GM12891 (cell line): ENCODE results near the gene SMARCAL1.

Source experiments
- DNase-seq: peaks from one replicate; pipeline ENCODE4 v3.0.0; 2011; ENCODE audit warnings: low spot score; ENCODE audit not compliant: insufficient read length
- FAIRE-seq: peaks from 2 replicates; lab custom pipeline; 2011; peaks lifted over from hg19 to GRCh38; lab: Jason Lieb, UNC
- PAX5 ChIP-seq: IDR thresholded peaks from 2 replicates; pipeline ENCODE4 v1.6.1; 2011; ENCODE audit warnings: low read length, moderate library complexity, mild to moderate bottlenecking; ENCODE audit not compliant: insufficient read depth, severe bottlenecking
- POLR2A ChIP-seq: IDR thresholded peaks from 2 replicates; pipeline ENCODE4 v1.6.1; 2011; ENCODE audit warnings: low read depth, low read length, control low read depth
- POLR2AphosphoS5 ChIP-seq: IDR thresholded peaks from 2 replicates; pipeline ENCODE4 v1.6.1; 2011; ENCODE audit warnings: low read depth, low read length, control low read depth
- POU2F2 ChIP-seq: IDR thresholded peaks from 2 replicates; pipeline ENCODE4 v1.6.1; 2011; ENCODE audit warnings: low read depth, mild to moderate bottlenecking, control low read depth, low read length, moderate library complexity
- SPI1 ChIP-seq: IDR thresholded peaks from 2 replicates; pipeline ENCODE4 v1.6.1; 2011; ENCODE audit warnings: low read depth, low read length, control low read depth
- TAF1 ChIP-seq: IDR thresholded peaks from 2 replicates; pipeline ENCODE4 v1.6.1; 2011; ENCODE audit warnings: low read depth, low read length, control low read depth

The SMARCAL1 gene

DNA sequence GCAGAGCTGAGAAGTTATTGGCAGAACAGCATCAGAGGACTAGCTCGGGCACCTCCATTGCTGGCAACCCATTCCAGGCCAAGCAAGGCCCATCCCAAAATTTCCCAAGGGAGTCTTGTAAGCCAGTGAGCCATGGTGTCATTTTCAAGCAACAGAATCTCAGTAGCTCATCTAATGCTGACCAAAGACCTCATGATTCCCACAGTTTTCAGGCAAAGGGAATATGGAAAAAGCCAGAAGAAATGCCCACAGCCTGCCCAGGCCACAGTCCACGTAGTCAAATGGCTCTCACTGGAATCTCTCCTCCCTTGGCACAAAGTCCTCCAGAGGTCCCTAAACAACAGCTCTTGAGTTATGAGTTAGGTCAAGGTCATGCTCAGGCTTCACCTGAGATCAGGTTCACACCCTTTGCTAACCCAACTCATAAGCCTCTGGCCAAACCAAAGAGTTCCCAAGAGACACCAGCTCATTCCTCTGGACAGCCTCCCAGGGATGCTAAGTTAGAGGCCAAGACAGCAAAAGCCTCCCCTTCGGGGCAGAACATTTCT lies 2.6 kb downstream of the SMARCAL1 start:
- DNase-seq (no peak), FAIRE-seq (no peak)
- TF ChIP-seq POU2F2 (no peak), SPI1 (no peak), POLR2A (no peak), POLR2AphosphoS5 (no peak), PAX5 (no peak), TAF1 (no peak)

DNA sequence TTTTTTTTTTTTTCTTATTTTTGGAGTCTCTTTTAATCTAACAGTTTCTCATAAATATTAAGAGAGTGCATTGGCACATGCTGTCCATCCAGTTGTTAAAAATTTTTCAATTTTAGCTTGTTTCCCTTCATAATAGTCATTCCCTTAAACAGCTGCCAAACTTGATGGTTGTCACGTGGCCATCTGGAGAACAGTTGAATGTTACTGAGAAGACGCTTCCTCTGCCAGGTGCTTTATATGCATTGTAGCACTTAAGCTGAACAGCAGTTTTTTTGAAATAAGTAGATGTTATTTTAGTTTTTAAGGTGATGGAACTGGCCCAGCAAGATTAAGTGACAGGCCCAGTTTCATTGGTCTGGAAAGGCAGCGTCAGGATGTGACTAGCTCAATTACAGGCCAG lies 3.3 kb downstream of the SMARCAL1 start:
- no peak for TF ChIP-seq POU2F2
- TF ChIP-seq PAX5 = no peak
- TF ChIP-seq POLR2AphosphoS5 = no peak
- no peak for TF ChIP-seq POLR2A
- no peak for TF ChIP-seq TAF1
- no peak for TF ChIP-seq SPI1
- DNase-seq (no peak), FAIRE-seq (no peak)

DNA sequence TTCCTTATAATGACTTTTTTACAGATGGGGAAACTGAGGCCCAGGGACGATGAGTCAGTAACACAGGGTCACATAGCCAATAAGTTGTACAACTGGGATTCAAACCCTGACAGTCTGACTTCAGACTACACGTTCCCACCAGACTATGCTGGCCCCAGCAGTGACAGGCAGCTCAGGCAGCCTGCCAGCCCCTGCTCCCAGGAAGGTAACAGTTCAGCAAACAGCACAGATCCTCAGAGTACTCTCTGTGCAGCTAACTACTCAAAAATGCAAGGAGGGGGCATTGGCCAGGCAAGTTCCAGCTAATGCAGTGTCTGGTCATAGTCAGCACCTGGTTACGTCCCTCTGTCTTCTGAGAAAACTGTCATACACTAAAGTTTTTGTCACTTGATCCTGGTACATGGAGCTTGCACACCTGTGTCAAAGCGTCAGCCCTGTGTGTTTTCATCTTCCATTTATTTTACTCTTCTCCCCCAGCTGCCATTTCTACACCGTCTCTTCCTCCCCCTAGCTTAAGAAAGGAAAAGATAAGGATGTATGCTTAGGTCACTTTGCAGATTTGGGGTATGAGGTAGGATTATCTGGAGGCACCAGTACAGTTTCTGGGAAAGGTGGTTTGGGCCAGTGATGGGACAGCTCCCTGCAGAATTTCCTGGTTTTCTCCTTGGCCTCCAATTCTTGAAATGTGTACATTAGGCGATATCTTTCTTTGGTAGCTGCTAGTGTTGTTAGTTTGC lies 4.5 kb downstream of the SMARCAL1 start:
- DNase-seq = no peak
- TF ChIP-seq POLR2AphosphoS5 (no peak), PAX5 (no peak)
- no peak for FAIRE-seq

- FAIRE-seq (no peak), DNase-seq (no peak)
- TF ChIP-seq SPI1 (no peak), TAF1 (no peak), POLR2A (no peak), PAX5 (no peak), POLR2AphosphoS5 (no peak), POU2F2 (no peak)
These were observed 6.7 kb downstream of the SMARCAL1 start for GRCh38 chr2:216418981-216419380.

DNA sequence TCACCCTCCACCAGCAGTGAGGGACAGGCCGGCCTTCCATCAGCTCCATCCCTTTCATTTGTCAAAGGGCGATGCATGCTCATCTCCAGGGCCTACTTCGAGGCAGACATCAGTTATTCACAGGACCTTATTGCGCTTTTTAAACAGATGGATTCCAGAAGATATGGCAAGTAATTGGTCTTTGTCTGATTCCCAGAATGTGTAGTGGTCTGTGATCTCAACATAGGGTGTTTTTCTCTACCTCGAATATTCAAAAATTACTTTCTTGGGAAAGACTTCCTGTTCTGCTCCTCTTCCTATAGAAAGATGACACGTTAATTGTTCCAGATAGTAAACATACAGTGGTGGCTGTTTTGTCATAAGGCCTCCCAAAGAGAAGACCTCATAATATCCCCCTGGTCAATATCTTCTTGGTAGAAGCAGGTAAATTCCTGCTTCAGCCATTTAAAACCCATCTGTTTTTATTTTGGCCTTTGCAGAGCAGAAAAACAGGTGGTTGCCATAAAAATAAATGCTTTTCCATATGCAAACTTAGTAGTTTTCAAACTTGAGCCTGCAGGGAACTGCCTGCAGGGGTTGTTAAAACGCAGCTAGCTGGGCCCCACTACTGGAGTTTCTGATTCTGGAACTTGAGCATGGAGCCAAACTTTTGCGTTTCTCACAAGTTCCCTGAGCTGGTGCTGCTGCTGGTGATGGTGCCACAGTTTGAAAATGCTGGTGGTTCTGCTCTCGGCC lies 8.2 kb downstream of the SMARCAL1 start:
- TF ChIP-seq POLR2A (no peak), POU2F2 (no peak), TAF1 (no peak), PAX5 (no peak), SPI1 (no peak), POLR2AphosphoS5 (no peak)
- FAIRE-seq (no peak), DNase-seq (no peak)

GRCh38 chr2:216423071-216423470 lies 10.8 kb downstream of the SMARCAL1 start:
- TF ChIP-seq SPI1 = no peak
- no peak for TF ChIP-seq POU2F2
- TF ChIP-seq POLR2A = no peak
- no peak for TF ChIP-seq POLR2AphosphoS5
- no peak for TF ChIP-seq PAX5
- TF ChIP-seq TAF1 = no peak
- DNase-seq (no peak), FAIRE-seq (no peak)

GRCh38 chr2:216424274-216424673 lies 12.0 kb downstream of the SMARCAL1 start:
- no peak for DNase-seq
- FAIRE-seq = no peak
- TF ChIP-seq POLR2A = no peak
- TF ChIP-seq POLR2AphosphoS5 = no peak
- TF ChIP-seq TAF1 = no peak
- TF ChIP-seq POU2F2 = no peak
- no peak for TF ChIP-seq PAX5
- no peak for TF ChIP-seq SPI1

DNA sequence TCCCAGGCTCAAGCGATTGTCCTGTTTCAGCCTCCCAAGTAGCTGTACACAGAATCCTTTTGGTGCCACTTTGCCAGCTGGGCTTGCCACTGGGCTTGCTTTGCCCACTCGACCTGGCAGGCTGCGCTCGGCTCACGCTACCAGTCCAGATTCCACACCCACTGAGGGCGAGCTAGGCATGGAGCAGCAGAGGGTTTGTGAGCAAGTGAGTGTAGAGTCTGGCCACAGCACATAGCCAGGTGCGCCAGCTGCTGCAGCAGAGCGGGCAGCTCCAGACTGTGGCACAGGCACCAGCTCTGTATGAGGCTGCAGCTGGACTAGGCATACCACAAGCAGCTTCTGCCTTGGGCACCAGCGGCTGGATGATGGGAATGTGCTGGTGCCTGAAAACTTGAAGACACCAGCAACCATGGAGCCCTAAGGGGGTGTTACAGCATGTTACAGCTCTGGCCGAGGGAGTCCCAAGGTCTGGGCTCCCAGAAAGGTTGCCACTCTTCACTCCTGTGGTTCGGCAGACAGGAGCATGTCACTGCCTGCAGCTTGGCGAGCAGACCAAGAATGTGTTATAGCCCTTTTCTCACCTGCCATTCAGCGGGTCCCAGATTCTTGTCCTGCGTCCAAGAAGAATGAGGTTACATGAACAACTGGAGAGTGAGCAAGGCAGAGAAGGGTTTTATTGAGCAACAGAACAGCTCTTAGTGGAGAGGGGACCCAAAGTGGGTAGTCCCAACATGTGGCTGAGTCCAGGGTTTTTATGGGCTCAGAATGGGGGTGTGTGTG lies 12.9 kb downstream of the SMARCAL1 start:
- FAIRE-seq = no peak
- no peak for TF ChIP-seq POLR2AphosphoS5
- TF ChIP-seq TAF1 = no peak
- TF ChIP-seq SPI1 = no peak
- TF ChIP-seq PAX5 = no peak
- TF ChIP-seq POLR2A = no peak
- no peak for TF ChIP-seq POU2F2
- no peak for DNase-seq

DNA sequence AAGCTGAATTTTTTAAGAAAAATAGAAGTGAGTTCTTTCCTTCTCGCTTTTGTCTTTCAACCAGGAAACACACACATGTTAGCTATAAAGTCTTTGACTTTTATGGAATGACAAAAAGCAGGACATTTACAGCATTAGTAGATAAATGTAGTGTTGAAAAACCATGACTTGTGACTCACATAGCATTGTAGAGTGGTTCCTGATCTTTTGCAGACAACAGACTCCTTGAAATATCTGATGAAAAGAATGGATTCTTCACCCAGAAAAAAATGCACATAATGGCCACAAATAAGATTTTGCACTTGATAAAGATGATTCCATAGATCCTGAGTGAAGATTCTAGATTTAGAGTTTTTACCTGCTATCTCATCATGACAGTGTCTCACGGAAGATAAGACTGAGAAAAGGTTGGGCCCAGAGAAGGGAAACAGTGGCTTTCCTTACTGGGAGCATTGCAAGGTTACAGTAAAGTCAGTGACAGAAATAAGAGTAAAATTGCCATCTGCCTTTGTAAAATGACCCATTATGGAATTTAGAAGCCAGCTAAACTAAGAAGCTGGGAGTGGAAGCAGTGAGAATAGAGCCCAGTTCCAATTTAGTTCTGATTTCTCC lies 14.0 kb downstream of the SMARCAL1 start:
- FAIRE-seq (no peak), DNase-seq (no peak)
- no peak for TF ChIP-seq POU2F2
- TF ChIP-seq PAX5 = no peak
- TF ChIP-seq POLR2A = no peak
- TF ChIP-seq POLR2AphosphoS5 = no peak
- TF ChIP-seq SPI1 = no peak
